Measurements from ENCODE around the gene TNN. TPM values are rescaled to one million over a fixed set of nuclear protein-coding genes. Genes with fewer than 3 reads are reported as not detected.
A peak's percentile ranks its signal among the peaks of the same experiment; 100 is the strongest.

The TNN gene
- total RNA-seq, 2 experiments from 2014 or later, result 0.05 to 0.07 TPM

GRCh38 chr1:175154629-175155472 is 87.2 kb downstream of the TNN start:
- TF ChIP-seq, protein P1, sequence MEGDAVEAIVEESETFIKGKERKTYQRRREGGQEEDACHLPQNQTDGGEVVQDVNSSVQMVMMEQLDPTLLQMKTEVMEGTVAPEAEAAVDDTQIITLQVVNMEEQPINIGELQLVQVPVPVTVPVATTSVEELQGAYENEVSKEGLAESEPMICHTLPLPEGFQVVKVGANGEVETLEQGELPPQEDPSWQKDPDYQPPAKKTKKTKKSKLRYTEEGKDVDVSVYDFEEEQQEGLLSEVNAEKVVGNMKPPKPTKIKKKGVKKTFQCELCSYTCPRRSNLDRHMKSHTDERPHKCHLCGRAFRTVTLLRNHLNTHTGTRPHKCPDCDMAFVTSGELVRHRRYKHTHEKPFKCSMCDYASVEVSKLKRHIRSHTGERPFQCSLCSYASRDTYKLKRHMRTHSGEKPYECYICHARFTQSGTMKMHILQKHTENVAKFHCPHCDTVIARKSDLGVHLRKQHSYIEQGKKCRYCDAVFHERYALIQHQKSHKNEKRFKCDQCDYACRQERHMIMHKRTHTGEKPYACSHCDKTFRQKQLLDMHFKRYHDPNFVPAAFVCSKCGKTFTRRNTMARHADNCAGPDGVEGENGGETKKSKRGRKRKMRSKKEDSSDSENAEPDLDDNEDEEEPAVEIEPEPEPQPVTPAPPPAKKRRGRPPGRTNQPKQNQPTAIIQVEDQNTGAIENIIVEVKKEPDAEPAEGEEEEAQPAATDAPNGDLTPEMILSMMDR (IDR thresholded peaks at IDR 0.05), result peak; percentile 88
- intact Hi-C loops (cut with micrococcal nuclease), result no loop called here
- Mint-ChIP-seq H3K4me1 (ENCODE audit: low read depth) (peaks cover 12% of the 10 kb centered on the region), H3K9me3 (no peaks in the 10 kb centered on the region), H3K27me3 (peaks cover 25% of the 10 kb centered on the region), H3K4me3 (no peak overlapping the region), H3K27ac (no peak overlapping the region), H3K36me3 (ENCODE audit: low read depth) (peaks cover 7% of the 10 kb centered on the region)
- DNase-seq (peak; percentile 83), ATAC-seq (peak; percentile 65)
- CTCF ChIA-PET, result interaction anchor here (0.7 to 10.0 kb wide), 54 partner anchors 9 to 302 kb away, joined by 3 to 305 read pairs (median 5); no protein-coding TSS in a partner anchor
- POLR2A ChIA-PET, result interaction anchor here (0.6 kb wide), 1 partner anchor 14 kb away, joined by 3 read pairs; no protein-coding TSS in a partner anchor

DNA sequence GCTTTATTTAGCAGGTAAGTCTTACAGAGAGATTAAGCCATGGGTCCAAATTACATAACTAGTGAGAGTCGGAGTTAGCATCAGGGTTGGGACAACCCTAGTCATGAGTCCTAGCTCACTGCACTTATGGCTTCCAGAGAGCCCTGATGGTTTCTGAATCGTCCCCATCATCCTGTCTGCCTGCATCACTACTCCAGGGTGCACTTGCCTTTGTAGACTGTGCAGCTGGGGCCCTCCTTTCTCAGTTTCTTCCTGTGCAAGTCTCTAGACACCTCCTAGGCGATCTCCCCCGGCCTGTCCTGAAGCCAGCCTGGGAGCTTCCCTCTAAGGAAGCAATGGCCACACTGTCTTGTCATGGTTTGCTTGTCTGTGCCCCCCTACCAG is 87.8 kb downstream of the TNN start:
- no peaks in the 10 kb centered on the region for H3K9me3 Mint-ChIP-seq
- peaks cover 9% of the 10 kb centered on the region for H3K36me3 Mint-ChIP-seq (ENCODE audit: low read depth)
- CTCF ChIA-PET, result interaction anchor here (0.7 to 10.0 kb wide), 45 partner anchors 9 to 301 kb away, joined by 3 to 305 read pairs (median 6); no protein-coding TSS in a partner anchor
- intact Hi-C loops (cut with micrococcal nuclease), result no loop called here
- no peak for ATAC-seq
- peaks cover 22% of the 10 kb centered on the region for H3K27me3 Mint-ChIP-seq
- DNase-seq, result no peak
- TF ChIP-seq, protein P1 (IDR thresholded peaks at IDR 0.05), result no peak
- H3K4me3 Mint-ChIP-seq, result no peak overlapping the region
- H3K27ac Mint-ChIP-seq, result no peak overlapping the region
- POLR2A ChIA-PET, result interaction anchor here (0.6 kb wide), 1 partner anchor 14 kb away, joined by 3 read pairs; no protein-coding TSS in a partner anchor
- H3K4me1 Mint-ChIP-seq (ENCODE audit: low read depth), result peaks cover 12% of the 10 kb centered on the region

DNA sequence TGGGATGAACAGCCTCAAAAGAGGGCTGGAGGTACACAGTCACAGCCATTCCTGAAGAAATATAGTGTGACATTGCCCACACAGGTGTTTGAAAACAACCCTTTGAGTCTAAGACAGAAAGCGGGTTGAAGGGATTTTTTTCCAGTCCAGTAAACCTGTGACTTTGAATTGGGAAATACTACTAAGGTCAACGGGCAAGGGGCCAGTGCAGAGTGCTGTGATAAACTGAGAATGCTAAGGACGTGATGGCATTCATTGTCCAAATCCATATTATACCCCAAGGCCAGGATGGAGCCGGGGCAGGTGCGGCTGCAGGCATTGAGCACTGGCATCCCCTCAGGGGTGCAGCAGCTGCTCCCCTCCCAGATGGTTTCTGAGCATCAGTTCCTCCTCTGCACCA is 88.3 kb downstream of the TNN start:
- ATAC-seq (no peak), DNase-seq (no peak)
- TF ChIP-seq, protein P1 (IDR thresholded peaks at IDR 0.05), result no peak
- intact Hi-C loops (cut with micrococcal nuclease), result no loop called here
- ChIA-PET POLR2A (interaction anchor here (0.6 kb wide), 1 partner anchor 13 kb away, joined by 3 read pairs; no protein-coding TSS in a partner anchor), CTCF (interaction anchor here (0.6 to 10.0 kb wide), 28 partner anchors 9 to 301 kb away, joined by 3 to 305 read pairs (median 8); no protein-coding TSS in a partner anchor)
- Mint-ChIP-seq H3K4me3 (no peak overlapping the region), H3K9me3 (no peaks in the 10 kb centered on the region), H3K27me3 (peaks cover 18% of the 10 kb centered on the region), H3K27ac (no peak overlapping the region), H3K4me1 (ENCODE audit: low read depth) (peaks cover 12% of the 10 kb centered on the region), H3K36me3 (ENCODE audit: low read depth) (peaks cover 11% of the 10 kb centered on the region)

DNA sequence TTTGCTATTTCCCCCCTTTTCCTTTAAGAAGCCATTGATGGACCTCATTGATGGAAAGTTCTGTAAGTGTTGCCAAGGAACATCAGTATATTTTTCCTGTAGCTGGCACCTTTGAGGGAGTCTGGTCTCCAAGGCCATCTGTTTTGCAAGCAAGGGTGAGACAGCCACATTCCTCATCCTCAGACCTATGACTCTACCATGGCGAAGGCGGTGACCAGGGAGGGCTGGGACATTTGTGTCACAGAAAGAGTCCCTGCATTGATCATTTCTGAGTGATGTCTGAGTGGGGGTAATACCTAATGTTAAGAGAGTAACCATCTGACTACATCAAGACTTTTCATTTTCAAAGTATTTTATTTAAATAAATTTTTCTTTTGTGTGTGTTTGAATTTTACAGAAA is 89.6 kb downstream of the TNN start:
- TF ChIP-seq, protein P1 (IDR thresholded peaks at IDR 0.05), result no peak
- no peaks in the 10 kb centered on the region for H3K9me3 Mint-ChIP-seq
- ChIA-PET POLR2A (interaction anchor here (1.2 kb wide), 1 partner anchor 44 kb away, joined by 4 read pairs; no protein-coding TSS in a partner anchor), CTCF (interaction anchor here (1.5 to 10.0 kb wide), 4 partner anchors 14 to 160 kb away, joined by 3 to 305 read pairs (median 20); no protein-coding TSS in a partner anchor)
- ATAC-seq, result peak; percentile 24
- peaks cover 12% of the 10 kb centered on the region for H3K27me3 Mint-ChIP-seq
- H3K36me3 Mint-ChIP-seq (ENCODE audit: low read depth), result peaks cover 12% of the 10 kb centered on the region
- no peak for DNase-seq
- no peak overlapping the region for H3K27ac Mint-ChIP-seq
- H3K4me1 Mint-ChIP-seq (ENCODE audit: low read depth), result peaks cover 12% of the 10 kb centered on the region
- intact Hi-C loops (cut with micrococcal nuclease), result no loop called here
- H3K4me3 Mint-ChIP-seq, result no peak overlapping the region

GRCh38 chr1:175158170-175158591 is 90.5 kb downstream of the TNN start:
- no peak for DNase-seq
- no peak overlapping the region for H3K4me3 Mint-ChIP-seq

More at GRCh38 chr1:175158170-175158591, 90.5 kb downstream of the TNN start:
- peaks cover 16% of the 10 kb centered on the region for H3K36me3 Mint-ChIP-seq (ENCODE audit: low read depth)
- peaks cover 12% of the 10 kb centered on the region for H3K4me1 Mint-ChIP-seq (ENCODE audit: low read depth)
- ChIA-PET CTCF (interaction anchor here (1.8 to 10.0 kb wide), 2 partner anchors 12 to 159 kb away, joined by 10 to 305 read pairs; no protein-coding TSS in a partner anchor), POLR2A (no interaction called here)
- no peak overlapping the region for H3K27ac Mint-ChIP-seq
- peaks cover 8% of the 10 kb centered on the region for H3K27me3 Mint-ChIP-seq
- TF ChIP-seq, protein P1 (IDR thresholded peaks at IDR 0.05), result no peak
- no peaks in the 10 kb centered on the region for H3K9me3 Mint-ChIP-seq
- intact Hi-C loops (cut with micrococcal nuclease), result no loop called here
- no peak for ATAC-seq

All from activated CD8-positive, alpha-beta T cell treated with anti-CD3 and anti-CD28 coated beads for 36 hours (primary cell).